ENCODE results near the gene PRCD. TPM values are rescaled to one million over a fixed set of nuclear protein-coding genes. Genes with fewer than 3 reads are reported as not detected.
A peak's percentile ranks its signal among the peaks of the same experiment; 100 is the strongest.
"Not testable (repeated sequence)": the region's sequence is repeated elsewhere in the genome, so short reads cannot be mapped to it uniquely, and the experiment has no call there.

Gene PRCD
- total RNA-seq, 1 donor from 2014 or later, result 21.4 TPM

GRCh38 chr17:76560036-76560876 lies 20.4 kb downstream of the PRCD start:
- Histone ChIP-seq H3K27ac (peak overlapping the region; percentile 47), H3K36me3 (peaks cover 0 to 19% of the 10 kb centered on the region in 2 donors), H3K4me1 (peaks cover 63% of the 10 kb centered on the region), H3K4me3 (no peak overlapping the region), H3K27me3 (no peaks in the 10 kb centered on the region), H3K9me3 (no peaks in the 10 kb centered on the region)
- intact Hi-C loops (cut with DNase I), result no loop called here
- DNase-seq (ENCODE audit: extremely low spot score in 2 of 2), result no peak
- TF ChIP-seq CTCF (IDR thresholded peaks at IDR 0.05) (no peak), POLR2A (IDR thresholded peaks at IDR 0.05) (no peak)

DNA sequence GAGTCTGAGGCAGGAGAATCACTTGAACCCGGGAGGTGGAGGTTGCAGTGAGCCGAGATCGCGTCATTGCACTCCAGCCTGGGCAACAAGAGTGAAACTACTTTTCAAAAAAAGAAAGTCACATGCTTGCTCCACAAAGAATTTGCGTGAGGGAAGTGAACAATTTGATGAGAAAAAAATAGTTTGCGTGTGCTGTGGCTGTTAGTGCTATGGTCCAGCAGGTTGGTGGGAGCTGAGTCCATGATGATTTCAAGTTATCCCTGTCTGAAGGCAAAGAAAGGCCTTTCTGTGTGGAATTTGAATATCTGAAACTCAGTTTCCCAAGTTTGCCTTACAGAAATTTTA lies 21.0 kb downstream of the PRCD start:
- H3K4me3 ChIP-seq, result no peak overlapping the region
- peaks cover 0 to 19% of the 10 kb centered on the region in 2 donors for H3K36me3 ChIP-seq
- H3K9me3 ChIP-seq, result no peaks in the 10 kb centered on the region
- intact Hi-C loops (cut with DNase I), result no loop called here
- peaks cover 63% of the 10 kb centered on the region for H3K4me1 ChIP-seq
- peak overlapping the region; percentile 47 for H3K27ac ChIP-seq
- H3K27me3 ChIP-seq, result no peaks in the 10 kb centered on the region
- TF ChIP-seq CTCF (IDR thresholded peaks at IDR 0.05), result no peak
- no peak for TF ChIP-seq POLR2A (IDR thresholded peaks at IDR 0.05)
- no peak for TF ChIP-seq POLR2AphosphoS5 (IDR thresholded peaks at IDR 0.05; ENCODE audit: insufficient read depth in 1 of 2, low read depth in 1 of 2)
- DNase-seq (ENCODE audit: extremely low spot score in 2 of 2), result no peak

DNA sequence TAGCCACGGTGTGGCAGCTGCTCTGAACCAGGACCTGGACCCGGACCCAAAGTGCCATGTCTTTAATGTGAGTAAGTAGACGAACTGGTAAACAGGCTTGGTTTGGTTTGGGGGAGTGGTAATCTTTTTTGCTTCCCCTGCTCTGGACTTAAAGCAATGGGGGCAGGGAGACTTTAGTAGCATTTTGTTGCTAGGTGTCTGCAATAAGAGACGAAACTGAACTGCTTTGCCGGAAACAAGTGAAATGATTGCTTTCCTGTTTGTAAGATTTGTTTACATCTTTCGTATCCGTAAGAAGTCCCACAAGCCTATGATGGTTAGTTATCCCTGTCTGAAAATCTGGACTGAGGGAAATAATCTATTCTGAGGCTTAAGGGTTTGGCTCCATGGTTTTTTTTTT lies 21.5 kb downstream of the PRCD start:
- H3K4me3 ChIP-seq, result no peak overlapping the region
- peaks cover 0 to 19% of the 10 kb centered on the region in 2 donors for H3K36me3 ChIP-seq
- intact Hi-C loops (cut with DNase I), result no loop called here
- H3K27me3 ChIP-seq, result no peaks in the 10 kb centered on the region
- no peak for DNase-seq (ENCODE audit: extremely low spot score in 2 of 2)
- peak overlapping the region; percentile 51 for H3K27ac ChIP-seq
- TF ChIP-seq POLR2A (IDR thresholded peaks at IDR 0.05) (no peak), POLR2AphosphoS5 (IDR thresholded peaks at IDR 0.05; ENCODE audit: insufficient read depth in 1 of 2, low read depth in 1 of 2) (no peak), CTCF (IDR thresholded peaks at IDR 0.05) (no peak)
- no peaks in the 10 kb centered on the region for H3K9me3 ChIP-seq
- H3K4me1 ChIP-seq, result peaks cover 58% of the 10 kb centered on the region

GRCh38 chr17:76561799-76562268 lies 22.0 kb downstream of the PRCD start:
- peaks cover 0 to 19% of the 10 kb centered on the region in 2 donors for H3K36me3 ChIP-seq
- no peaks in the 10 kb centered on the region for H3K27me3 ChIP-seq
- H3K4me3 ChIP-seq, result no peak overlapping the region
- no peak for DNase-seq (ENCODE audit: extremely low spot score in 2 of 2)
- H3K4me1 ChIP-seq, result peaks cover 55% of the 10 kb centered on the region
- peak overlapping the region; percentile 51 for H3K27ac ChIP-seq
- TF ChIP-seq POLR2AphosphoS5 (IDR thresholded peaks at IDR 0.05; ENCODE audit: insufficient read depth in 1 of 2, low read depth in 1 of 2) (no peak), CTCF (IDR thresholded peaks at IDR 0.05) (no peak)
- intact Hi-C loops (cut with DNase I), result no loop called here
- H3K9me3 ChIP-seq, result no peaks in the 10 kb centered on the region

- Histone ChIP-seq H3K4me1 (peaks cover 64% of the 10 kb centered on the region), H3K4me3 (no peak overlapping the region), H3K27me3 (no peaks in the 10 kb centered on the region), H3K36me3 (peaks cover 0 to 19% of the 10 kb centered on the region in 2 donors), H3K9me3 (no peaks in the 10 kb centered on the region), H3K27ac (peak overlapping the region; percentile 51)
- TF ChIP-seq CTCF (IDR thresholded peaks at IDR 0.05) (no peak), POLR2AphosphoS5 (IDR thresholded peaks at IDR 0.05; ENCODE audit: insufficient read depth in 1 of 2, low read depth in 1 of 2) (peak in 1 of 2 donors; percentile 37), POLR2A (IDR thresholded peaks at IDR 0.05) (no peak)
- no peak for DNase-seq (ENCODE audit: extremely low spot score in 2 of 2)
- intact Hi-C loops (cut with DNase I), result no loop called here
Measured at GRCh38 chr17:76562734-76563148, 22.9 kb downstream of the PRCD start.

GRCh38 chr17:76563359-76563758 lies 23.5 kb downstream of the PRCD start:
- intact Hi-C loops (cut with DNase I); DNase-seq (ENCODE audit: extremely low spot score in 2 of 2); H3K27ac ChIP-seq; H3K27me3 ChIP-seq; H3K4me3 ChIP-seq; H3K9me3 ChIP-seq: not testable (repeated sequence)
- Histone ChIP-seq H3K36me3 (peaks cover 0 to 19% of the 10 kb centered on the region in 2 donors), H3K4me1 (peaks cover 64% of the 10 kb centered on the region)

Measured in vagina (tissue), 2 donors.